Fibroblast of skin of scalp (primary cell): ENCODE measurements around the gene LY9.
"Not testable (repeated sequence)": the region's sequence is repeated elsewhere in the genome, so short reads cannot be mapped to it uniquely, and the experiment has no call there.

ENCODE experiments used
- DNase-seq: peaks from one replicate; pipeline ENCODE4 v3.0.0-alpha.2; 2013

LY9 gene

GRCh38 chr1:160866001-160866694 is 70.2 kb downstream of the LY9 start:
- no peak for DNase-seq

GRCh38 chr1:160866695-160867260 is 70.8 kb downstream of the LY9 start:
- no peak for DNase-seq

- DNase-seq, result not testable (repeated sequence)
These were observed 71.7 kb downstream of the LY9 start for GRCh38 chr1:160867651-160868050.

GRCh38 chr1:160868141-160868540 is 72.2 kb downstream of the LY9 start:
- no peak for DNase-seq

GRCh38 chr1:160874935-160875334 is 79.0 kb downstream of the LY9 start:
- DNase-seq, result no peak

- DNase-seq, result not testable (repeated sequence)
These were observed 79.6 kb downstream of the LY9 start for GRCh38 chr1:160875591-160875990.

GRCh38 chr1:160876311-160876710 is 80.3 kb downstream of the LY9 start:
- DNase-seq, result no peak

- no peak for DNase-seq
These were observed 81.2 kb downstream of the LY9 start for GRCh38 chr1:160877221-160877620.
